ENCODE results near the gene ZNF346. TPM values are rescaled to one million over a fixed set of nuclear protein-coding genes. Genes with fewer than 3 reads are reported as not detected.
A peak's percentile ranks its signal among the peaks of the same experiment; 100 is the strongest.

ZNF346 gene
- total and polyA plus RNA-seq, 10 of the 15 experiments (the other 5 are each of a cell fraction or from before 2014, with no cell fraction given): 6.5 to 30.2 (median 24.0) TPM

DNA sequence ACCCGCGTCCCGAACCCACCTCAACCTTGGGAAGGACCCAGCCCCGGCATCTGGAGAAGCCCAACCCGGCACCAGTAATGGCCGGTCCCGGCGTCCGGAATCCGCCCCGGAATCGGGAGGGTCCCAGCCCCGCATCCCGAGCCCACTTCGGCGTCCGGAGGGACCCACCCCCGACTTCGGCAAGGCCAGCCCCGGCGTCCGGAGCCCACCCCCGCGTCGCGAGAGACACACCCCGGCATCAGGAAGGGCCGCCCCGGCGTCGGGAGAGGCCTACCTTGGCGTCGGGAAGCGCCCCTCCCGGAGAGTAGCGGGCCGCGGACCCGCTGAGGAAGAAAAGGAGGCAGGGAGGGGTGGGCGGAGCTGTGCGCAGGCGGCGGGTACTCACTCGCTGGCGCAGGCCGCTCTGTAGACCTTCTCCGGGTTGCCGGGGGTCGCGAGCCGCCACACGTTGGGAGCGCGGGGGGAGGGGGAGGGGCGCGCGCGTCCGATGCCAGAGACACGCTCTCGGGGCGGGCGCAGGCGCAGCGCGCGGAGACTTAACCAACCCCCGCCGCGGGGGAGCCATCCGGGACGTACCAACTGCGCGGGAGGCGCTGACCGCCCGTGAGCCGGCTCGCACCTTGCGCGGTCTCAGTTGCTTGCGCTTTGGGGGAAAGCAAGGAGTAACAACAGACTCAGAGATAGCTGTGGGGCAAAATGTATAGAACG is 16.1 kb upstream of the ZNF346 start, which contains the start of gene UIMC1 (continued):
- TF ChIP-seq CEBPZ (IDR thresholded peaks at IDR 0.05; ENCODE audit: low read depth, low read length) (no peak), IKZF1 (conservative IDR thresholded peaks at IDR 0.05) (peak; percentile 92), RBBP5 (conservative IDR thresholded peaks at IDR 0.05) (no peak), FOS (IDR thresholded peaks at IDR 0.05; ENCODE audit: borderline replicate concordance, extremely low read depth, insufficient read length) (no peak), MEF2B (IDR thresholded peaks at IDR 0.05; ENCODE audit: partially characterized antibody, poor library complexity, severe bottlenecking) (peak; percentile 47)
- TF ChIP-seq, protein P1, sequence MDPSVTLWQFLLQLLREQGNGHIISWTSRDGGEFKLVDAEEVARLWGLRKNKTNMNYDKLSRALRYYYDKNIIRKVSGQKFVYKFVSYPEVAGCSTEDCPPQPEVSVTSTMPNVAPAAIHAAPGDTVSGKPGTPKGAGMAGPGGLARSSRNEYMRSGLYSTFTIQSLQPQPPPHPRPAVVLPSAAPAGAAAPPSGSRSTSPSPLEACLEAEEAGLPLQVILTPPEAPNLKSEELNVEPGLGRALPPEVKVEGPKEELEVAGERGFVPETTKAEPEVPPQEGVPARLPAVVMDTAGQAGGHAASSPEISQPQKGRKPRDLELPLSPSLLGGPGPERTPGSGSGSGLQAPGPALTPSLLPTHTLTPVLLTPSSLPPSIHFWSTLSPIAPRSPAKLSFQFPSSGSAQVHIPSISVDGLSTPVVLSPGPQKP (IDR thresholded peaks at IDR 0.05; ENCODE audit: low read depth, low read length): no peak

GRCh38 chr5:177008716-177009115 is 13.8 kb upstream of the ZNF346 start:
- SMC1A ChIA-PET (ENCODE audit: uncharacterized antibody, unreplicated experiment): interaction anchor here (0.5 to 3.0 kb wide), 2 partner anchors 13 to 30 kb away, joined by 3 to 9 read pairs; partner anchors contain the start of gene ZNF346
- Histone ChIP-seq H3K4me1 (ENCODE audit: control insufficient read depth, insufficient read depth, low read length) (peaks cover 2% of the 10 kb centered on the region), H3K9me3 (replicated peaks; ENCODE audit: control insufficient read depth, insufficient read depth, low read length) (no peaks in the 10 kb centered on the region), H3K9ac (ENCODE audit: control insufficient read depth, insufficient read depth, low read length) (no peak overlapping the region), H4K20me1 (ENCODE audit: control insufficient read depth, insufficient read depth) (0 out of 2 replicates have a peak, but pooled peaks cover 2% of the 10 kb centered on the region), H3K79me2 (ENCODE audit: control insufficient read depth, insufficient read depth, low read length) (peaks cover 33% of the 10 kb centered on the region), H3K4me2 (ENCODE audit: control insufficient read depth, insufficient read depth) (no peak overlapping the region), H3K27ac (ENCODE audit: control insufficient read depth, insufficient read depth) (no peak overlapping the region), H3K4me3 (no peak overlapping the region), H3K36me3 (ENCODE audit: control insufficient read depth in 2 of 2, insufficient read depth in 2 of 2, low read length in 1 of 2) (no peaks in the 10 kb centered on the region), H3K27me3 (replicated peaks in 1 of 2; ENCODE audit: control insufficient read depth in 2 of 2, insufficient read depth in 2 of 2, low read length in 1 of 2) (no peaks in the 10 kb centered on the region), H2AFZ (ENCODE audit: control insufficient read depth, low read depth, low read length) (no peak overlapping the region)
- RAD21 ChIA-PET (ENCODE audit: unreplicated experiment): no interaction called here
- POLR2A ChIA-PET: interaction anchor here (0.8 kb wide), 1 partner anchor 369 kb away, joined by 3 read pairs; no protein-coding TSS in a partner anchor
- WGBS (ENCODE audit: insufficient coverage, insufficient replicate concordance, low lambda C conversion rate, missing lambda C conversion rate): 82% methylated on average over 2 of the region's 2 CpGs
- CTCF ChIA-PET: interaction anchor here (0.5 to 1.3 kb wide), 3 partner anchors 14 to 128 kb away, joined by 3 to 5 read pairs (median 3); partner anchors contain the start of gene ZNF346
- in situ Hi-C loops (cut with MboI) (no loop called here), intact Hi-C loops (cut with micrococcal nuclease; ENCODE audit: unreplicated experiment) (no loop called here)
- no TSS peak for BruUV-seq (replicated peaks)
- FAIRE-seq: no peak
- no peak for ATAC-seq
- DNase-seq (ENCODE audit: low read depth, low spot score): no peak
- no peak for TF ChIP-seq RCOR1 (conservative IDR thresholded peaks at IDR 0.05; ENCODE audit: low read depth, low read length)
- TF ChIP-seq STAT3 (IDR thresholded peaks at IDR 0.05; ENCODE audit: low read depth, low read length): no peak
- TF ChIP-seq CEBPB (IDR thresholded peaks at IDR 0.05; ENCODE audit: borderline replicate concordance in 1 of 2, low read depth in 2 of 2, low read length in 2 of 2): no peak
- TF ChIP-seq RBBP5 (conservative IDR thresholded peaks at IDR 0.05): no peak
- TF ChIP-seq SRF (IDR thresholded peaks at IDR 0.05; ENCODE audit: low read depth in 2 of 2, low read length in 2 of 2): no peak
- no peak for TF ChIP-seq CHD2 (IDR thresholded peaks at IDR 0.05; ENCODE audit: borderline replicate concordance, low read depth, low read length)
- no peak for TF ChIP-seq HDAC6 (IDR thresholded peaks at IDR 0.05; ENCODE audit: unreplicated experiment)
- TF ChIP-seq, protein P1 (IDR thresholded peaks at IDR 0.05; ENCODE audit: low read depth, low read length): no peak
